HG02623 (cell line): ENCODE results near the gene FBH1.
"Not testable (repeated sequence)": the region's sequence is repeated elsewhere in the genome, so short reads cannot be mapped to it uniquely, and the experiment has no call there.

Experiments
- ATAC-seq: cut with Tn5 transposase; IDR thresholded peaks from one replicate; pipeline ENCODE4 v1.9.1; 2021; ENCODE audit warnings: moderate library complexity; ENCODE audit not compliant: unreplicated experiment

The FBH1 gene

GRCh38 chr10:5958077-5958476 lies 68.0 kb downstream of the FBH1 start:
- no peak for ATAC-seq

- no peak for ATAC-seq
Observed at GRCh38 chr10:5958675-5959074, 68.6 kb downstream of the FBH1 start.

- ATAC-seq, result no peak
Observed at GRCh38 chr10:5959142-5959541, 69.1 kb downstream of the FBH1 start.

GRCh38 chr10:5959581-5960069 lies 69.6 kb downstream of the FBH1 start:
- no peak for ATAC-seq

- ATAC-seq, result no peak
Observed at GRCh38 chr10:5960070-5960972, 70.3 kb downstream of the FBH1 start.

GRCh38 chr10:5960973-5961275 lies 70.9 kb downstream of the FBH1 start:
- not testable (repeated sequence) for ATAC-seq

- ATAC-seq, result no peak
Observed at GRCh38 chr10:5961405-5962100, 71.5 kb downstream of the FBH1 start.

- not testable (repeated sequence) for ATAC-seq
Observed at GRCh38 chr10:5962358-5962940, 72.4 kb downstream of the FBH1 start.

GRCh38 chr10:5963071-5963470 lies 73.0 kb downstream of the FBH1 start:
- ATAC-seq, result no peak

GRCh38 chr10:5963591-5963990 lies 73.5 kb downstream of the FBH1 start:
- no peak for ATAC-seq

- ATAC-seq, result no peak
Observed at GRCh38 chr10:5964736-5965135, 74.7 kb downstream of the FBH1 start.

- ATAC-seq, result no peak
Observed at GRCh38 chr10:5965266-5965665, 75.2 kb downstream of the FBH1 start.

GRCh38 chr10:5968037-5968680 lies 78.1 kb downstream of the FBH1 start:
- no peak for ATAC-seq

GRCh38 chr10:5968681-5969453 lies 78.8 kb downstream of the FBH1 start:
- no peak for ATAC-seq

- no peak for ATAC-seq
Observed at GRCh38 chr10:5970066-5970465, 80.0 kb downstream of the FBH1 start.

- ATAC-seq, result no peak
Observed at GRCh38 chr10:5970527-5970926, 80.5 kb downstream of the FBH1 start.

GRCh38 chr10:5971315-5971832 lies 81.3 kb downstream of the FBH1 start:
- no peak for ATAC-seq

- no peak for ATAC-seq
Observed at GRCh38 chr10:5971886-5972285, 81.8 kb downstream of the FBH1 start.

GRCh38 chr10:5973069-5973468 lies 83.0 kb downstream of the FBH1 start:
- no peak for ATAC-seq
